A549 (cell line): Measurements from ENCODE around the gene SFI1. TPM values are rescaled to one million over a fixed set of nuclear protein-coding genes. Genes with fewer than 3 reads are reported as not detected.

Experiments
- ATAC-seq, 2 experiments: fragments of 200-7000 bp in 1 of 2; fragments of >200 bp in 1 of 2; cut with Nextera tagmentation in 1 of 2; cut with Tn5 transposase in 1 of 2; 3 replicates each; pipeline versions ENCODE4 v1.8.0 to v1.9.1; 2018 to 2020; ENCODE audit warnings: mild to moderate bottlenecking in 1 of 2, moderate library complexity in 1 of 2
- CTCF ChIA-PET: fragments of 300-600 bp; sonication (Branson Sonifier 250); formaldehyde crosslinking; extraction: SDS; loops from one replicate; lab custom pipeline; 2021; ENCODE audit warnings: antibody characterized with exemption, inconsistent platforms; lab: Yijun Ruan, JAX
- POLR2A ChIA-PET: fragments of 350-600 bp; formaldehyde crosslinking; extraction: SDS; loops from one replicate; lab custom pipeline; 2021; ENCODE audit warnings: antibody characterized with exemption, inconsistent platforms; lab: Yijun Ruan, JAX
- DNase-seq, 2 experiments: peaks; one replicate each; pipeline versions ENCODE4 v3.0.0 to v3.0.0-alpha.2; 2011 to 2016; ENCODE audit warnings: low read depth in 1 of 2, low spot score in 1 of 2
- FAIRE-seq: peaks from 2 replicates; lab custom pipeline; 2011; peaks lifted over from hg19 to GRCh38; lab: Jason Lieb, UNC
- H3K27ac ChIP-seq, 2 experiments: fragments of >200 bp; sonication (Bioruptor Twin); formaldehyde crosslinking; 3 replicates each; pipeline ENCODE4 v1.5.1; 2016 to 2017
- H3K4me1 ChIP-seq: fragments of >200 bp; sonication (Bioruptor Twin); formaldehyde crosslinking; 3 replicates; pipeline ENCODE4 v1.6.1; 2016
- H3K4me2 ChIP-seq: fragments of >200 bp; sonication (Bioruptor Twin); formaldehyde crosslinking; 3 replicates; pipeline ENCODE4 v1.6.1; 2016
- H3K4me3 ChIP-seq: fragments of >200 bp; sonication (Bioruptor Twin); formaldehyde crosslinking; 3 replicates; pipeline ENCODE4 v1.5.1; 2016
- H3K9me3 ChIP-seq: fragments of >200 bp; sonication (Bioruptor Twin); formaldehyde crosslinking; 3 replicates; pipeline ENCODE4 v1.6.1; 2016
- BCL3 ChIP-seq: fragments of >200 bp; sonication (Bioruptor Twin); formaldehyde crosslinking; IDR thresholded peaks from 3 replicates; pipeline ENCODE4 v1.6.1; 2016
- BHLHE40 ChIP-seq: IDR thresholded peaks from 2 replicates; pipeline ENCODE4 v1.6.1; 2012; ENCODE audit warnings: low read depth, low read length, inconsistent platforms
- CTCF ChIP-seq: fragments of >200 bp; sonication (Bioruptor Twin); formaldehyde crosslinking; IDR thresholded peaks from 3 replicates; pipeline ENCODE4 v1.5.1; 2016
- FOSL2 ChIP-seq, 2 experiments: fragments of 450-650 bp in 1 of 2; fragments of >200 bp in 1 of 2; sonication (Bioruptor Twin) in 1 of 2; formaldehyde crosslinking; IDR thresholded peaks; 2 replicates each; pipeline versions ENCODE4 v1.5.0 to v1.6.1; 2016 to 2020; ENCODE audit warnings: mild to moderate bottlenecking in 1 of 2, moderate library complexity in 1 of 2
- FOXS1 ChIP-seq: fragments of 250-450 bp; sonication (Bioruptor Pico); IDR thresholded peaks from 2 replicates; pipeline ENCODE4 v1.5.0; 2020; ENCODE audit warnings: mild to moderate bottlenecking, moderate library complexity
- GATA3 ChIP-seq: IDR thresholded peaks from 2 replicates; pipeline ENCODE4 v1.6.1; 2012; ENCODE audit warnings: borderline replicate concordance
- HDAC2 ChIP-seq: fragments of 200-600 bp; sonication (generic); IDR thresholded peaks from 2 replicates; pipeline ENCODE4 v1.6.1; 2016
- HES2 ChIP-seq: fragments of >200 bp; sonication (Bioruptor Twin); formaldehyde crosslinking; IDR thresholded peaks from 2 replicates; pipeline ENCODE4 v1.6.1; 2016
- HMGXB4 ChIP-seq: fragments of 250-450 bp; sonication (Bioruptor Pico); IDR thresholded peaks from 2 replicates; pipeline ENCODE4 v1.5.0; 2021; ENCODE audit warnings: mild to moderate bottlenecking, moderate library complexity, borderline replicate concordance
- HOXA7 ChIP-seq: fragments of 250-450 bp; sonication (Bioruptor Pico); IDR thresholded peaks from 2 replicates; pipeline ENCODE4 v1.5.0; 2020; ENCODE audit warnings: mild to moderate bottlenecking, moderate library complexity
- JUN ChIP-seq, 2 experiments: fragments of >200 bp; sonication (Bioruptor Twin); formaldehyde crosslinking; IDR thresholded peaks; 2 replicates in 1 of 2; 3 replicates in 1 of 2; pipeline ENCODE4 v1.6.1; 2016 to 2017
- JUNB ChIP-seq: fragments of >200 bp; sonication (Bioruptor Twin); formaldehyde crosslinking; IDR thresholded peaks from 2 replicates; pipeline ENCODE4 v1.6.1; 2016
- KDM1A ChIP-seq: fragments of 200-600 bp; sonication (generic); IDR thresholded peaks from 2 replicates; pipeline ENCODE4 v1.6.1; 2016; ENCODE audit warnings: low read depth, mild to moderate bottlenecking
- KDM5A ChIP-seq: fragments of 200-600 bp; sonication (generic); IDR thresholded peaks from 2 replicates; pipeline ENCODE4 v1.6.1; 2016; ENCODE audit warnings: antibody characterized with exemption, mild to moderate bottlenecking
- MAFK ChIP-seq: fragments of 450-650 bp; IDR thresholded peaks from 2 replicates; pipeline ENCODE4 v1.6.1; 2014; ENCODE audit not compliant: partially characterized antibody
- MYC ChIP-seq: IDR thresholded peaks from 2 replicates; pipeline ENCODE4 v1.6.1; 2012; ENCODE audit warnings: mild to moderate bottlenecking, inconsistent platforms, low read length, improper control_type of control experiment, borderline replicate concordance
- NR3C1 ChIP-seq: fragments of >200 bp; sonication (Bioruptor Twin); formaldehyde crosslinking; IDR thresholded peaks from 3 replicates; pipeline ENCODE4 v1.6.1; 2017
- POLR2AphosphoS2 ChIP-seq: conservative IDR thresholded peaks from 2 replicates; pipeline ENCODE4 v1.6.1; 2012; ENCODE audit warnings: low read length, improper control_type of control experiment, inconsistent platforms
- RAD21 ChIP-seq, 2 experiments: fragments of >200 bp in 1 of 2; sonication (Bioruptor Twin) in 1 of 2; formaldehyde crosslinking in 1 of 2; IDR thresholded peaks in 1 of 2; conservative IDR thresholded peaks in 1 of 2; 2 replicates in 1 of 2; 3 replicates in 1 of 2; pipeline ENCODE4 v1.6.1; 2012 to 2018; ENCODE audit warnings: inconsistent platforms in 1 of 2
- REST ChIP-seq: fragments of 200-600 bp; sonication (generic); IDR thresholded peaks from 2 replicates; pipeline ENCODE4 v1.6.1; 2016; ENCODE audit warnings: antibody characterized with exemption, mild to moderate bottlenecking, moderate library complexity
- SMC3 ChIP-seq: fragments of >200 bp; sonication (Bioruptor Twin); formaldehyde crosslinking; IDR thresholded peaks from 3 replicates; pipeline ENCODE4 v1.6.1; 2018; ENCODE audit warnings: inconsistent platforms
- TP53 ChIP-seq: fragments of 250-450 bp; sonication (Bioruptor Pico); IDR thresholded peaks from 2 replicates; pipeline ENCODE4 v1.5.0; 2021; ENCODE audit warnings: mild to moderate bottlenecking, moderate library complexity
- ZC3H11A ChIP-seq: fragments of 450-650 bp; IDR thresholded peaks from 2 replicates; pipeline ENCODE4 v1.6.1; 2014; ENCODE audit warnings: antibody characterized with exemption, mild to moderate bottlenecking
- ZFP36 ChIP-seq: fragments of 450-650 bp; IDR thresholded peaks from 2 replicates; pipeline ENCODE4 v1.6.1; 2014; ENCODE audit warnings: borderline replicate concordance; ENCODE audit not compliant: partially characterized antibody
- ZNF302 ChIP-seq: fragments of 250-450 bp; sonication (Bioruptor Pico); IDR thresholded peaks from 2 replicates; pipeline ENCODE4 v1.9.0; 2021; ENCODE audit warnings: inconsistent platforms, mild to moderate bottlenecking, moderate library complexity
- WGBS: methylation state at CpG from one replicate; pipeline ENCODE4 v1.1.6; 2017; ENCODE audit errors: missing lambda C conversion rate; 5-methylcytosine and 5-hydroxymethylcytosine counted together
- polyA plus RNA-seq, 4 experiments: library from polyadenylated mRNA; depleted of rRNA in 3 of 4; stranded (reverse); fragments of >200 nt; fragmentation: RNase III in 1 of 4; extraction: RNeasy Plus Mini Kit Qiagen cat#74134 plus additional on column Dnase treatment in 1 of 4; gene quantifications; 2 replicates in 3 of 4; 3 replicates in 1 of 4; pipeline ENCODE4 v1.2.3, GENCODE V29; 2011 to 2017

Gene SFI1
- polyA plus RNA-seq, 2 of the 4 experiments (the other 2 are of a cell fraction), result 6.8 to 17.9 TPM

- Histone ChIP-seq H3K9me3 (no peaks in the 10 kb centered on the region), H3K4me2 (peak overlapping the region; percentile 36; the same call in 1 of the 3 replicates), H3K4me1 (peaks cover 30% of the 10 kb centered on the region), H3K4me3 (no peak overlapping the region)
- FAIRE-seq, result no peak
- no peak for TF ChIP-seq HMGXB4
- TF ChIP-seq JUN (IDR thresholded peaks at IDR 0.05), result no peak
- TF ChIP-seq ZNF302 (CRISPR knock-in tag), result no peak
- TF ChIP-seq HES2, result no peak
- TF ChIP-seq ZC3H11A, result no peak
- TF ChIP-seq REST, result no peak
- no peak for TF ChIP-seq MAFK
- TF ChIP-seq KDM5A, result no peak
- no peak for TF ChIP-seq JUNB
- TF ChIP-seq KDM1A, result no peak
- no peak for TF ChIP-seq MYC
- TF ChIP-seq GATA3, result no peak
- no peak for TF ChIP-seq NR3C1
- TF ChIP-seq FOXS1 (CRISPR knock-in tag), result no peak
- TF ChIP-seq, all 56 proteins: peak for 0
- 95% methylated on average over 2 of the region's 2 CpGs for WGBS
- ChIA-PET POLR2A (interaction anchor here (1.2 kb wide), 1 partner anchor 8 kb away, joined by 6 read pairs; the partner anchor contains the start of gene PISD), CTCF (interaction anchor here (0.9 to 1.0 kb wide), 2 partner anchors 8 to 316 kb away, joined by 3 read pairs; partner anchors contain the start of gene PISD)
- DNase-seq, result no peak
- no peak for ATAC-seq
- peak overlapping the region in 1 of 2 experiments; percentile 60; a peak in 2 of 6 replicates for H3K27ac ChIP-seq
Observed at GRCh38 chr22:31653944-31654343, 157.6 kb downstream of the SFI1 start.

- ChIA-PET POLR2A (interaction anchor here (1.2 kb wide), 1 partner anchor 8 kb away, joined by 6 read pairs; the partner anchor contains the start of gene PISD), CTCF (interaction anchor here (0.6 to 0.7 kb wide), 2 partner anchors 8 to 292 kb away, joined by 3 to 4 read pairs; no protein-coding TSS in a partner anchor)
- no peak for ATAC-seq
- Histone ChIP-seq H3K9me3 (no peaks in the 10 kb centered on the region), H3K4me3 (no peak overlapping the region), H3K27ac (no peak overlapping the region), H3K4me2 (no peak overlapping the region), H3K4me1 (peaks cover 30% of the 10 kb centered on the region)
- TF ChIP-seq ZFP36 (no peak), ZC3H11A (no peak), BCL3 (no peak), TP53 (no peak), FOSL2 (IDR thresholded peaks at IDR 0.05) (no peak), FOSL2 (CRISPR knock-in tag; IDR thresholded peaks at IDR 0.05) (no peak), ZNF302 (CRISPR knock-in tag) (no peak), KDM1A (no peak), HDAC2 (no peak), RAD21 (conservative IDR thresholded peaks at IDR 0.05 in 1 of 2, IDR thresholded peaks at IDR 0.05 in 1 of 2) (no peak), JUNB (no peak), BHLHE40 (no peak), HOXA7 (CRISPR knock-in tag) (no peak), SMC3 (no peak), POLR2AphosphoS2 (no peak), CTCF (no peak)
- DNase-seq, result no peak
- WGBS, result 96% methylated on average over 3 of the region's 5 CpGs
- FAIRE-seq, result no peak
Observed at GRCh38 chr22:31654408-31654807, 158.1 kb downstream of the SFI1 start.
